H4 (cell line): ENCODE results near the gene PICK1. TPM values are rescaled to one million over a fixed set of nuclear protein-coding genes. Genes with fewer than 3 reads are reported as not detected.
A peak's percentile ranks its signal among the peaks of the same experiment; 100 is the strongest.

Source experiments
- DNase-seq: peaks from one replicate; pipeline ENCODE4 v3.0.0-alpha.2; 2015; ENCODE audit warnings: low spot score
- total RNA-seq: library from RNA; depleted of rRNA; stranded (reverse); fragments of >200 nt; shearing (Covaris generic); gene quantifications from 2 replicates; pipeline ENCODE4 v1.2.3, GENCODE V29; 2014; rRNA removed

PICK1 gene
- total RNA-seq: 15.8 and 21.7 TPM in 2 replicates

GRCh38 chr22:38056969-38057891, at the start of gene PICK1:
Gene PICK1, plus strand, starts transcription at chr22:38057404. Its CDS starts 406 bp downstream, at chr22:38057810.
- peak; percentile 90 for DNase-seq

- DNase-seq: no peak
These were observed 48.0 kb upstream of the PICK1 start for GRCh38 chr22:38009000-38009806.

GRCh38 chr22:38012604-38013072, 44.6 kb upstream of the PICK1 start:
- DNase-seq: no peak

GRCh38 chr22:38014083-38014482, 43.1 kb upstream of the PICK1 start:
- DNase-seq: no peak

GRCh38 chr22:38016182-38017151, 40.7 kb upstream of the PICK1 start:
- DNase-seq: peak; percentile 64

- peak; percentile 62 for DNase-seq
These were observed 39.8 kb upstream of the PICK1 start for GRCh38 chr22:38017272-38017920.

GRCh38 chr22:38017939-38018885, 39.0 kb upstream of the PICK1 start:
- DNase-seq: no peak

- no peak for DNase-seq
These were observed 38.0 kb upstream of the PICK1 start for GRCh38 chr22:38018938-38019827.

- DNase-seq: no peak
These were observed 36.0 kb upstream of the PICK1 start for GRCh38 chr22:38021206-38021605.

GRCh38 chr22:38023045-38023444, 34.2 kb upstream of the PICK1 start:
- DNase-seq: no peak

- no peak for DNase-seq
These were observed 31.7 kb upstream of the PICK1 start for GRCh38 chr22:38025514-38025913.

GRCh38 chr22:38026130-38027111, 30.8 kb upstream of the PICK1 start:
- no peak for DNase-seq

GRCh38 chr22:38027487-38027886, 29.7 kb upstream of the PICK1 start:
- no peak for DNase-seq

- no peak for DNase-seq
These were observed 28.7 kb upstream of the PICK1 start for GRCh38 chr22:38028344-38029130.

GRCh38 chr22:38029370-38029769, 27.8 kb upstream of the PICK1 start:
- no peak for DNase-seq

GRCh38 chr22:38029901-38030300, 27.3 kb upstream of the PICK1 start:
- DNase-seq: no peak
